Common myeloid progenitor, CD34-positive (primary cell): ENCODE results near the gene L2HGDH. TPM values are rescaled to one million over a fixed set of nuclear protein-coding genes. Genes with fewer than 3 reads are reported as not detected.
A peak's percentile ranks its signal among the peaks of the same experiment; 100 is the strongest.

ENCODE experiments used
- CTCF ChIA-PET: fragments of 350-600 bp; sonication (Branson Sonifier 250); formaldehyde crosslinking; loops from one replicate; lab custom pipeline; 2021; ENCODE audit warnings: antibody characterized with exemption; lab: Charles Lee
- POLR2A ChIA-PET: fragments of 350-600 bp; sonication (Branson Sonifier 250); formaldehyde crosslinking; loops from one replicate; lab custom pipeline; 2021; ENCODE audit warnings: antibody characterized with exemption; lab: Charles Lee
- DNase-seq, 3 donors: peaks; one replicate each; pipeline versions ENCODE4 v3.0.0 to v3.0.0-alpha.2; 2013
- H3K27ac ChIP-seq, 2 experiments: 1 replicate in 1 of 2; 2 replicates in 1 of 2; pipeline ENCODE4 v1.7.0; 2013; ENCODE audit warnings: inconsistent platforms in 2 of 2, low read length in 2 of 2, mild to moderate bottlenecking in 2 of 2, low read depth in 1 of 2, moderate library complexity in 1 of 2; ENCODE audit not compliant: severe bottlenecking in 2 of 2, insufficient read depth in 1 of 2, poor library complexity in 1 of 2
- H3K27me3 ChIP-seq, 5 experiments: replicated peaks in 2 of 5; 1 replicate in 3 of 5; 2 replicates in 2 of 5; pipeline versions ENCODE4 v1.6.1 to v1.7.0; 2013; ENCODE audit warnings: low read length in 4 of 5, mild to moderate bottlenecking in 2 of 5, moderate library complexity in 2 of 5, inconsistent platforms in 1 of 5; ENCODE audit not compliant: insufficient read depth in 5 of 5, control insufficient read depth in 4 of 5
- H3K36me3 ChIP-seq, 4 experiments: 1 replicate in 2 of 4; 2 replicates in 2 of 4; pipeline versions ENCODE4 v1.6.1 to v1.7.0; 2013; ENCODE audit warnings: low read length in 3 of 4, control low read depth in 1 of 4, mild to moderate bottlenecking in 1 of 4; ENCODE audit not compliant: control insufficient read depth in 4 of 4, insufficient read depth in 4 of 4
- H3K4me1 ChIP-seq, 4 experiments: 1 replicate in 3 of 4; 2 replicates in 1 of 4; pipeline versions ENCODE4 v1.6.1 to v1.7.1; 2013; ENCODE audit warnings: low read length in 3 of 4, mild to moderate bottlenecking in 3 of 4, control low read depth in 1 of 4, inconsistent platforms in 1 of 4, moderate library complexity in 1 of 4; ENCODE audit not compliant: control insufficient read depth in 4 of 4, insufficient read depth in 4 of 4; ENCODE audit errors: control extremely low read depth in 1 of 4
- H3K4me3 ChIP-seq, 7 experiments: 1 replicate in 4 of 7; 2 replicates in 3 of 7; pipeline versions ENCODE4 v1.5.1 to v1.7.0; 2013; ENCODE audit warnings: mild to moderate bottlenecking in 7 of 7, low read length in 6 of 7, moderate library complexity in 6 of 7, inconsistent platforms in 2 of 7, low read depth in 2 of 7, control low read depth in 1 of 7; ENCODE audit not compliant: insufficient read depth in 4 of 7, control insufficient read depth in 1 of 7; ENCODE audit errors: extremely low read depth in 1 of 7
- H3K9me3 ChIP-seq, 5 experiments: 1 replicate in 4 of 5; 2 replicates in 1 of 5; pipeline versions ENCODE4 v1.6.1 to v1.7.1; 2013; ENCODE audit warnings: low read length in 4 of 5, mild to moderate bottlenecking in 2 of 5, inconsistent platforms in 1 of 5, low read depth in 1 of 5, moderate library complexity in 1 of 5; ENCODE audit not compliant: control insufficient read depth in 4 of 5, insufficient read depth in 2 of 5; ENCODE audit errors: control extremely low read depth in 1 of 5
- WGBS: methylation state at CpG from one replicate; pipeline ENCODE4 v1.1.5; 2013; ENCODE audit not compliant: insufficient coverage; 5-methylcytosine and 5-hydroxymethylcytosine counted together
- polyA plus RNA-seq: library from polyadenylated mRNA; unstranded; fragments of 120-200 nt; gene quantifications from one replicate; pipeline ENCODE4 v1.2.1, GENCODE V29; 2013

Gene L2HGDH
- 3.6 TPM for polyA plus RNA-seq

GRCh38 chr14:50311972-50312733 lies at the start of gene L2HGDH, which contains the start of gene DMAC2L:
L2HGDH (minus strand) TSS chr14:50312229; CDS start chr14:50312150, 79 bp downstream.
DMAC2L (plus strand) TSS chr14:50312324; CDS start chr14:50321488, 9,164 bp downstream.
- ChIA-PET POLR2A (interaction anchor here (0.9 kb wide), 1 partner anchor 81 kb away, joined by 3 read pairs; the partner anchor contains the start of gene SOS2), CTCF (interaction anchor here (1.2 to 2.7 kb wide), 4 partner anchors 9 to 220 kb away, joined by 3 to 9 read pairs (median 3); partner anchors contain the start of gene MAP4K5)
- H3K4me1 ChIP-seq: peaks cover 8 to 22% (median 18%) of the 10 kb centered on the region in 4 experiments

GRCh38 chr14:50360851-50361250 lies 48.8 kb upstream of the L2HGDH start:
- no peak for DNase-seq
- Histone ChIP-seq H3K27me3 (no peaks in the 10 kb centered on the region), H3K4me3 (no peak overlapping the region), H3K36me3 (peaks cover 0 to 15% (median 2%) of the 10 kb centered on the region in 4 experiments), H3K9me3 (no peaks in the 10 kb centered on the region), H3K27ac (no peak overlapping the region), H3K4me1 (peaks cover 7 to 28% (median 20%) of the 10 kb centered on the region in 4 experiments)
- no CpG with 5 or more reads among the region's 2 CpGs for WGBS
- POLR2A ChIA-PET: no interaction called here
- CTCF ChIA-PET: interaction anchor here (1.6 kb wide), 1 partner anchor 18 kb away, joined by 3 read pairs; no protein-coding TSS in a partner anchor

More at GRCh38 chr14:50311972-50312733, at the start of gene L2HGDH, which contains the start of gene DMAC2L:
- WGBS: 0% methylated on average over 46 of the region's 83 CpGs
- H3K4me3 ChIP-seq: peak within 1 kb of the TSS; percentile 33 to 89 (median 84)
- H3K27me3 ChIP-seq: no peaks in the 10 kb centered on the region
- peak within 1 kb of the TSS; percentile 58 to 79 for H3K27ac ChIP-seq
- DNase-seq: peak; percentile 91 to 94 (median 93)
- peaks cover 0 to 5% (median 3%) of the 10 kb centered on the region in 4 experiments for H3K36me3 ChIP-seq
- H3K9me3 ChIP-seq: peaks cover 0 to 6% (median 0%) of the 10 kb centered on the region in 5 experiments

GRCh38 chr14:50360093-50360492 lies 48.1 kb upstream of the L2HGDH start:
- no CpG with 5 or more reads among the region's 3 CpGs for WGBS
- DNase-seq: no peak
- POLR2A ChIA-PET: no interaction called here

GRCh38 chr14:50359631-50360030 lies 47.6 kb upstream of the L2HGDH start:
- Histone ChIP-seq H3K27me3 (no peaks in the 10 kb centered on the region), H3K27ac (no peak overlapping the region), H3K4me3 (no peak overlapping the region), H3K9me3 (no peaks in the 10 kb centered on the region), H3K36me3 (peaks cover 0 to 15% (median 2%) of the 10 kb centered on the region in 4 experiments), H3K4me1 (peaks cover 7 to 20% (median 18%) of the 10 kb centered on the region in 4 experiments)
- DNase-seq: no peak
- WGBS: no CpG with 5 or more reads among the region's 5 CpGs
- CTCF ChIA-PET: interaction anchor here (0.7 to 1.1 kb wide), 5 partner anchors 9 to 260 kb away, joined by 3 to 5 read pairs (median 3); no protein-coding TSS in a partner anchor
- POLR2A ChIA-PET: no interaction called here

More at GRCh38 chr14:50360093-50360492, 48.1 kb upstream of the L2HGDH start:
- Histone ChIP-seq H3K4me3 (no peak overlapping the region), H3K27me3 (no peaks in the 10 kb centered on the region), H3K27ac (no peak overlapping the region), H3K9me3 (no peaks in the 10 kb centered on the region), H3K36me3 (peaks cover 0 to 15% (median 2%) of the 10 kb centered on the region in 4 experiments), H3K4me1 (peaks cover 7 to 24% (median 20%) of the 10 kb centered on the region in 4 experiments)
- CTCF ChIA-PET: interaction anchor here (0.7 to 1.6 kb wide), 4 partner anchors 10 to 260 kb away, joined by 3 to 5 read pairs (median 3); no protein-coding TSS in a partner anchor

- Histone ChIP-seq H3K4me1 (peaks cover 0 to 3% (median 2%) of the 10 kb centered on the region in 4 experiments), H3K4me3 (no peak overlapping the region), H3K9me3 (no peaks in the 10 kb centered on the region), H3K36me3 (peaks cover 0 to 15% (median 2%) of the 10 kb centered on the region in 4 experiments), H3K27me3 (no peaks in the 10 kb centered on the region), H3K27ac (no peak overlapping the region)
- ChIA-PET POLR2A (no interaction called here), CTCF (interaction anchor here (0.7 to 0.9 kb wide), 2 partner anchors 20 to 416 kb away, joined by 3 read pairs; no protein-coding TSS in a partner anchor)
- no peak for DNase-seq
- 100% methylated on average over 4 of the region's 4 CpGs for WGBS
These were observed 45.8 kb upstream of the L2HGDH start for GRCh38 chr14:50357753-50358395.

- Histone ChIP-seq H3K4me3 (no peak overlapping the region), H3K4me1 (no peaks in the 10 kb centered on the region), H3K27ac (no peak overlapping the region), H3K36me3 (peaks cover 0 to 15% (median 2%) of the 10 kb centered on the region in 4 experiments), H3K27me3 (no peaks in the 10 kb centered on the region), H3K9me3 (no peaks in the 10 kb centered on the region)
- ChIA-PET POLR2A (no interaction called here), CTCF (interaction anchor here (0.7 to 1.1 kb wide), 2 partner anchors 18 to 417 kb away, joined by 3 read pairs; no protein-coding TSS in a partner anchor)
- DNase-seq: no peak
- WGBS: 90% methylated on average over 4 of the region's 6 CpGs
These were observed 45.1 kb upstream of the L2HGDH start for GRCh38 chr14:50357124-50357523.
